Nucleus accumbens (tissue), 56 donors: Measurements from ENCODE around the gene PCSK4.

Source experiments
- DNase-seq, 56 donors: peaks; one replicate each; lab custom pipeline; 2025; lab: John Stamatoyannopoulos, UW

PCSK4 gene

DNA sequence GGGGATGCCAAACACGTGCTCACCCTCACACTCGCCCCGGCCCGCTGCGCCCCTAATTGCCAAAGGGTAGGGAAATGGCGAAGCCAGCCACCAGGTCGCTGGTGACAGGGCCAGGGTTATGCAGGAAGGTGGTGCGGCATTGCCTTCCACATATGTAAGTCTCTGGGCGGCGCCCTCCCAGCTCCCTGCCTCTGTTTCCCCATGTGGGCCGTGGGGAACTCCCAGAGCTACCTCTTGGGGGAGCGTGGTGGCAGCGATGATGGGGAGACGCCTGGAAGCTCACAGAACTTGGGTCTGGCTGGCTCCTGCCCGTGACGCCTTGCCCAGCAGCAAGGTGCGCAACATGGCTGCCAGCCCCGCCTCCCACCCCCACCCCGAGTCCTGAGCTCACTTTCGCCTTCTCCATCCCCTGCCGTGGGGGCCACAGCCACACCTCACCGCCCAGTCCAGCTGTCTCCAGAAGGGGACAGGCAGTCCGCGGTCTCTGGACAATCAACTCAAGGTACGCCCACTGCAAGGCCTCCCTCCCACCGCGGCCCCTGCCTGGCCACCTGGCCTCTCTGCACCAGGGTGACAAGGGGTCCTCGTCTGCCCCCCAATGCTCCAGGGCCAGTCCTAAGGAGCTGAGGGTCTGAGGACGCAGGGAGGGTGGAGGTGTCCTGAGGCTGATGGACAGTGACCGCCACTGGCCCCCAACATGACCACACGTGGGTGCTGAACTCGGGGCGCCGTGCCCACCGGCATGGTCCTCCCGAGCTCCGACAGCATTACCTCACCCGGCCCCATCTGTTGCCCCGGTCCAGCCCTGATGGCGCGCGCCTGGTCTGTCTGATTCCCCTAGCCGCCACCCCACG is 17.7 kb downstream of the PCSK4 start:
- DNase-seq = peak in 13 of 56 donors; percentile 10 to 57 (median 39)

DNA sequence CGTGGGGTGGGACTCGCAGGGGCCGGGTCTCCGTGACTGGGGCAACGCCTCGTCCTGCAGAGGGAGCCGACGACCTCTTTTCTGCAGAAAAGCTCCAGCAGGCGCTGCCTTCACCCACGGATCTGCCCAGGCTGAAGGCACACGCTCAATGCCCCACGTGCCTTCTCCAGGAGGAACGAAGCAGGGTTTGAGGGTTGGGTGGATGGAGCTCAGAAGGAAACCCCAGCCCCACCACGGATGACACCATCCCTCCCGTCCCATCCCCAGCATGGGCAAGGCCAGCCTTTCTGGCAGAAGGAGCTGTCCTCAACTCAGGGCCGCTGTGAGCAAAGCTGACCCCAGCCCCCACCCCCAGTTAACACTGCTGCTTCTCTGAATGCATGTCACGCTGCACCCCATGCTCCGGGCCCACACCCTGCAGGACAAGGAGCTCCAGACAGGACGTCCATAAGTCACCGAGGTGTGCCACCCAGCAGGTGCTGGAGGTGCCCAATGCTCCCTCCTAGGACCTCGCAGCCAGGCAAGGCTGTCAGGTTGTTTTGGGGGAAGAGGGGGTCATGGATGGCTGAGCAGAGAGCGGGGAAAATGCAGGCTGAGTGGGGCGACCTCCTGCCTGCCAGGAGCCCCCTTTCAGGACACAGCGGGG is 18.5 kb downstream of the PCSK4 start:
- peak in 29 of 56 donors; percentile 12 to 64 (median 44) for DNase-seq

GRCh38 chr19:1471010-1471514 is 19.1 kb downstream of the PCSK4 start:
- DNase-seq = peak in 3 of 56 donors; percentile 15 to 52 (median 44)

DNA sequence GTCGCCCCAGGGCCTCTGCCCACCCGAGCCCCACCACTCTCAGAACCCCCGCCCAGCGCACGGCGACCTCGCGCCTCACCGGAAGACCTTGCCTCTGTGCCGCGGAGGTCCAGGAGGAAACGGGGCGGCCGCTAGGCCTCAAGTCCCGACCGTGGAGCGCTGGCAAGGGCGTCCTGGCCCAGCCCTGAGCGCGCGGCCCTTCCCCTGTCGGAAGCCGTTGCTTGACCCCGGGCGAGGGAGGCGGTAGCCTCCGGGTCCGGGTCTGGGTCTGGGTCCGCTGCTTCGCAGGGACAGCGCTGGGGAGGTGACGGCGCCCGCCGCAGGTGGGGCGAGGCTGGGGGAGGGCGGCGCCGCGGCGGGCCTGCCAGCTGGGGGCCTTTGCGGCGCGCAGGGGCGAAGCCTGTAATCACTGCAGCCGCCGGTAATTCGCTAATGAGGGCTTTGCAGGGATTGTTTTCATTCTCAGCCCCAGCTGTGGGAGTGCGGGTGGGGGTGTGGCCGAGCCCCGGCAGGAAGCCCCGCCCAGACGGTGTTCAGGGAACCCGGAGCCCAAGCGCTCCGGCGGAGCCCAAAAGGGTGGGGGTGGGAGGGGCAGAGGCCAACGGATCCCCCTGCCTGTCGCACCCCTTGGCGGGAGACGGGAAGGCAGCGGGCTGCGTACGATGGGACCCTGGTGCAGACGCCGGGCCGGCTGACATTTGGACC is 19.7 kb downstream of the PCSK4 start:
- peak in 28 of 56 donors; percentile 9 to 71 (median 34) for DNase-seq

- DNase-seq = no peak
Measured at GRCh38 chr19:1470055-1470304, 20.2 kb downstream of the PCSK4 start.

DNA sequence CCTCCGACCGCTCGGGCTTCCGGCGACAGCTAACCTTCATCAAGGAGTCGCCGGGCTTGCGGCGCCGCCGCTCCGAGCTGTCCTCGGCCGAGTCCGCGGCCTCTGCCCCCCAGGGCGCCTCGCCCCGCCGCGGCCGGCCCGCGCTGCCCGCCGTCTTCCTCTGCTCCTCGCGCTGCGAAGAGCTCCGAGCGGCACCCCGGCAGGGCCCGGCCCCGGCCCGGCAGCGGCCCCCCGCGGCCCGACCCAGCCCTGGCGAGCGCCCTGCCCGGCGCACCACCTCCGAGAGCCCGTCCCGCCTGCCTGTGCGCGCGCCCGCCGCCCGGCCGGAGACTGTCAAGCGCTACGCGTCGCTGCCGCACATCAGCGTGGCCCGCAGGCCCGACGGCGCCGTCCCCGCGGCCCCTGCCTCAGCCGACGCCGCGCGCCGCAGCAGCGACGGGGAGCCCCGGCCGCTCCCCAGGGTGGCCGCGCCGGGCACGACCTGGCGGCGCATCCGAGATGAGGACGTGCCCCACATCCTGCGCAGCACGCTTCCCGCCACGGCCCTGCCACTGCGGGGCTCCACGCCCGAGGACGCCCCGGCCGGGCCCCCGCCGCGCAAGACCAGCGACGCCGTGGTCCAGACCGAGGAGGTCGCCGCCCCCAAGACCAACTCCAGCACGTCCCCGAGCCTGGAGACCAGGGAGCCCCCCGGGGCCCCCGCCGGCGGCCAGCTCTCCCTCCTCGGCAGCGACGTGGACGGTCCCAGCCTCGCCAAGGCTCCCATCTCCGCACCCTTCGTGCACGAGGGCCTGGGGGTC is 20.7 kb downstream of the PCSK4 start:
- no peak for DNase-seq

GRCh38 chr19:1468821-1469254 is 21.3 kb downstream of the PCSK4 start:
- no peak for DNase-seq

DNA sequence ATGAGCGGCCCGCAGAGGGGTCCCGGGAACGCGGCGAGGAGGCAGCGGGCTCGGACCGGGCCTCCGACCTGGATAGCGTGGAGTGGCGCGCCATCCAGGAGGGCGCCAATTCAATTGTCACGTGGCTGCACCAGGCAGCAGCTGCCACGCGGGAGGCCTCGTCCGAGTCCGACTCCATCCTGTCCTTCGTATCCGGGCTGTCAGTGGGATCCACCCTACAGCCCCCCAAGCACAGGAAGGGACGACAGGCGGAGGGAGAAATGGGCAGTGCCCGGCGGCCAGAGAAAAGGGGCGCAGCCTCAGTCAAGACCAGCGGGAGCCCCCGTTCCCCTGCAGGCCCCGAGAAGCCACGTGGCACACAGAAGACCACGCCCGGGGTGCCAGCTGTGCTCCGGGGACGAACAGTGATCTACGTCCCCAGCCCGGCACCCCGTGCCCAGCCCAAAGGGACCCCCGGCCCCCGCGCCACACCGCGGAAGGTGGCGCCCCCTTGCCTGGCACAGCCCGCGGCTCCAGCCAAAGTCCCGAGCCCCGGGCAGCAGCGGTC is 21.8 kb downstream of the PCSK4 start:
- no peak for DNase-seq

GRCh38 chr19:1467490-1468273 is 22.5 kb downstream of the PCSK4 start:
- no peak for DNase-seq

DNA sequence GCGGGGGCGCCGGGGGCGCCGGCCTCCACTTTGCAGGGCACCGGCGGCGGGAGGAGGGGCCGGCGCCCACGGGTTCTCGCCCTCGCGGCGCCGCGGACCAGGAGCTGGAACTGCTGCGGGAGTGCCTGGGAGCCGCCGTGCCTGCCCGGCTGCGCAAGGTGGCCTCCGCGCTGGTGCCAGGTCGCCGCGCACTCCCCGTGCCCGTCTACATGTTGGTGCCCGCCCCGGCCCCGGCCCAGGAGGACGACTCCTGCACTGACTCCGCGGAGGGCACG is 23.0 kb downstream of the PCSK4 start:
- no peak for DNase-seq

DNA sequence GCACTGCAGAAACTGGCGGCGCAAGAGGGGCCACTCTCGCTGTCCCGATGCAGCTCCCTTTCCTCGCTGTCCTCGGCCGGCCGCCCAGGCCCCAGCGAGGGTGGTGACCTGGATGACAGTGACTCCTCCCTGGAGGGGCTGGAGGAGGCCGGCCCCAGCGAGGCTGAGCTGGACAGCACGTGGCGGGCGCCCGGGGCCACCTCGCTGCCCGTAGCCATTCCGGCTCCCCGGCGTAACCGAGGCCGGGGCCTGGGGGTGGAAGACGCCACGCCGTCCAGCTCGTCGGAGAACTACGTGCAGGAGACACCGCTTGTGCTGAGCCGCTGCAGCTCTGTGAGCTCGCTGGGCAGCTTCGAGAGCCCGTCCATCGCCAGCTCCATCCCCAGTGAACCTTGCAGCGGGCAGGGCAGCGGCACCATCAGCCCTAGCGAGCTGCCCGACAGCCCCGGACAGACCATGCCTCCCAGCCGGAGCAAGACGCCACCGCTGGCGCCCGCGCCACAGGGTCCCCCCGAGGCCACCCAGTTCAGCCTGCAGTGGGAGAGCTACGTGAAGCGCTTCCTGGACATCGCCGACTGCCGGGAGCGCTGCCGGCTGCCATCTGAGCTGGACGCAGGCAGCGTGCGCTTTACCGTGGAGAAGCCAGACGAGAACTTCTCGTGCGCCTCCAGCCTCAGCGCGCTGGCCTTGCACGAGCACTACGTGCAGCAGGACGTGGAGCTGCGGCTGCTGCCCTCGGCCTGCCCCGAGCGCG is 23.5 kb downstream of the PCSK4 start:
- DNase-seq = no peak

- DNase-seq = no peak
Measured at GRCh38 chr19:1466018-1466460, 24.1 kb downstream of the PCSK4 start.

DNA sequence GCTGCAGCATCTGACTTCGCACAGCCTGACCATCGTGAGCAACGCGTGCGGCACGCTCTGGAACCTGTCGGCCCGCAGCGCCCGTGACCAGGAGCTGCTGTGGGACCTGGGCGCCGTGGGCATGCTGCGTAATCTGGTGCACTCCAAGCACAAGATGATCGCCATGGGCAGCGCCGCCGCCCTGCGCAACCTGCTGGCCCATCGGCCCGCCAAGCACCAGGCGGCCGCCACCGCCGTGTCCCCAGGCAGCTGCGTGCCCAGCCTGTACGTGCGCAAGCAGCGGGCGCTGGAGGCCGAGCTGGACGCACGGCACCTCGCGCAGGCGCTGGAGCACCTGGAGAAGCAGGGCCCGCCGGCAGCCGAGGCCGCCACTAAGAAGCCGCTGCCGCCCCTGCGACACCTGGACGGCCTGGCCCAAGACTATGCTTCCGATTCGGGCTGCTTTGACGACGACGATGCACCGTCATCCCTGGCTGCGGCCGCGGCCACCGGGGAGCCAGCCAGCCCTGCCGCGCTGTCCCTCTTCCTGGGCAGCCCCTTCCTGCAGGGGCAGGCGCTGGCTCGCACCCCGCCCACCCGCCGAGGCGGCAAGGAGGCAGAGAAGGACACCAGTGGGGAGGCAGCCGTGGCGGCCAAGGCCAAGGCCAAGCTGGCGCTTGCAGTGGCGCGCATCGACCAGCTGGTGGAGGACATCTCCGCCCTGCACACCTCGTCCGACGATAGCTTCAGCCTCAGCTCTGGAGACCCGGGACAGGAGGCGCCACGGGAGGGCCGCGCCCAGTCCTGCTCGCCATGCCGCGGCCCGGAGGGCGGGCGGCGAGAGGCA is 24.7 kb downstream of the PCSK4 start:
- no peak for DNase-seq

DNA sequence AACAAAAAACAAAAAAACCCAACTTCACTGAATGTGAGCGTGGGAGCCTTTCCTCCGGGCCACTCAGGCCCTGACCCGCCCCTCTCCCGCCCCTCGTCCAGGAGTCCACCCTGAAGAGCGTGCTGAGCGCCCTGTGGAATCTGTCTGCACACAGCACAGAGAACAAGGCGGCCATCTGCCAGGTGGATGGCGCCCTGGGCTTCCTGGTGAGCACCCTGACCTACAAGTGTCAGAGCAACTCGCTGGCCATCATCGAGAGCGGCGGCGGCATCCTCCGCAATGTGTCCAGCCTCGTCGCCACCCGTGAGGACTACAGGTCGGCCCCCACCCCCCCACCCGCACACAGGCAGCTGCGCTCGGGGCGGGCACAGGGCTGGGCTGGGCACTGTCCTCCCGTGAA is 28.3 kb downstream of the PCSK4 start:
- no peak for DNase-seq

DNA sequence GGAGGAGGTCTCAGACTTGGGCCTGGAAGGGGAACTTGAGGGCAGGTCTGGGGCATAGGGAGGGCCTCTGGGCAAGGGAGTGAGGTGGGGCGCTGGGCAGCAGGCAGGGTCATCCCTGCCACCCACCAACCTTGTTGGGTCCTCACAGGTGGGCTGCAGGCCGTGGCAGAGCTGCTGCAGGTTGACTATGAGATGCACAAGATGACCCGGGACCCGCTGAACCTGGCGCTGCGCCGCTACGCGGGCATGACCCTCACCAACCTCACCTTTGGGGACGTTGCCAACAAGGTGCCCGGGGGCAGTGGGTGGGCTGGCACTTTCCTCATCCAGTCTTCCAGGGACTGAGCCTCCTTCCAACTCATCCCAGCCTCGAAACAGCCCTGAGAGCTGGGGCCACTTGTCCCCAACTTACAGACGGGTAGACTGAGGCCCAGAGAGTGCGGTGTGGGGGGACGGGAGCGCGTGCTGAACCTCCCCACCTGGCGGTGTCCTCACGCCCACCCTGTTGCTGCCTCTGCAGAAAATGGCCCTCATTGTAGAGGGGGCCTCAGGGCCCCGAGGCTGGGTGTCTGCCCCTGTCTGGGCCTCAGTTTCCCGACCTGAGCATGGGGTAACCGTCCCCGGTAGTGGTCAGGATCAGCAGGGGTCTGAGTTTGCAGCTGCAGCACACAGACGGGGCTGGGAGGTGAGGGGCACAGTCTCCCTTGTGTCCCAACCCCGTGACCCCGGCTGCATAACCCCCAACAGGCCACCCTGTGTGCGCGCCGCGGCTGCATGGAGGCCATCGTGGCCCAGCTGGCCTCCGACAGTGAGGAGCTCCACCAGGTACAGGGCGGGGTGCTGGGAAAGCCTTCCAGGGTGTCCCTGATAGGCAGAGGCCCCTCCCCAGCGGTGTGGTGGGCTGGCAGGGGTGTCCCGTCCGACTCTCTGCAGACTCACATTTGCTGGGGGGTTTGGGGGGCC is 29.8 kb downstream of the PCSK4 start:
- no peak for DNase-seq

DNA sequence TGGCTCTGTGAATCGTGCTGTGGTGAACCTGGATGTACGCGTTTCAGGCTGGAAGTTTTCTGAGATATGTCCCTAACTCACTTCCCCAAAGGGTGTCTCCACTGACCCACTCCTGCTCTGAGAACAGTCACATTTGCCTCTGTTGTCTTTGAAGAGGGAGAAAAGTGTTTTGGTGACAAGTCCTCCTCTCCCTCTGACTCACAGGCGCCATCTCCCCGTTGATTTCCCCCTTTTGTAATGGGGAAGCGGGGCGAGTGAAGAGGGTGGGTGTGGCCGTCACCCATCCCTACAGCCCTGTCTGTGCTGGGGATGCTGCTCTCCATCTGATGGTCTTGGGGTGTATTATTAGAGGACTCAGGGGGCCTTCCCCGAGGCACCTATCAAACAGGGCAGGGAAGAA is 30.7 kb downstream of the PCSK4 start:
- peak in 1 of 56 donors; percentile 29 for DNase-seq

DNA sequence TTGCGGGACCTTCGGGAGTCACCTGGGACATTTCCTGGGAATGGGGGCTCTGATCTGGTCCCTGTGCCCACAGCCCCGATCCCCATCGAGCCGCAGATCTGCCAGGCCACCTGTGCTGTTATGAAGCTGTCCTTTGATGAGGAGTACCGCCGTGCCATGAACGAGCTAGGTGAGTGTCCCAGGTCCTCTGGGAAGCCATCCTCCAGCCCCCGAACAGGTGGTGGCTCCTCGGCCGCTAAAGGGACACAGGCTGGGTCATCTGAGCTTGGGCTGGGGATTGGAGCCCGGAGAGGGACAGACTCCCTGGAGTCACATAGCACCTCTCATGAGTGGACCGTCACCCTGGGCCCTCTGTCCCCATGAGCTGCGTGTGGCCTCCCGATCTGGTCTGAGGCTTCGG is 32.3 kb downstream of the PCSK4 start:
- no peak for DNase-seq
